Effector memory CD8-positive, alpha-beta T cell (primary cell): Measurements from ENCODE around the gene GABBR2.

Source experiments
- ATAC-seq: fragments of 150-1000 bp; cut with Tn5 transposase; replicated peaks from 2 replicates; pipeline ENCODE4 v1.10.0; 2021; ENCODE audit warnings: mild to moderate bottlenecking, moderate library complexity
- DNase-seq, 3 experiments: peaks; one replicate each; pipeline ENCODE4 v3.0.0; 2021
- H3K27ac Mint-ChIP-seq, 2 donors: one replicate each; pipeline ENCODE4 v1.8.0; 2022; ENCODE audit warnings: mild to moderate bottlenecking in 2 of 2, mixed read lengths in 2 of 2, moderate library complexity in 2 of 2
- H3K27me3 Mint-ChIP-seq, 2 donors: one replicate each; pipeline ENCODE4 v1.8.0; 2022; ENCODE audit warnings: mixed read lengths in 2 of 2
- H3K36me3 Mint-ChIP-seq: one replicate; pipeline ENCODE4 v1.8.0; 2022; ENCODE audit warnings: mild to moderate bottlenecking, moderate library complexity, mixed read lengths; ENCODE audit not compliant: insufficient read depth
- H3K4me1 Mint-ChIP-seq, 2 donors: one replicate each; pipeline ENCODE4 v1.8.0; 2022; ENCODE audit warnings: low read depth in 2 of 2, mixed read lengths in 2 of 2
- H3K4me3 Mint-ChIP-seq, 2 donors: one replicate each; pipeline ENCODE4 v1.8.0; 2022; ENCODE audit warnings: mild to moderate bottlenecking in 2 of 2, mixed read lengths in 2 of 2, moderate library complexity in 2 of 2
- H3K9me3 Mint-ChIP-seq, 2 donors: one replicate each; pipeline ENCODE4 v1.8.0; 2022; ENCODE audit warnings: mixed read lengths in 2 of 2

Gene GABBR2

GRCh38 chr9:98255578-98256296, 453.0 kb downstream of the GABBR2 start, which contains the start of gene TBC1D2:
Gene TBC1D2 (minus strand): TSS chr9:98255649. CDS start chr9:98255541, 108 bp downstream.
- Mint-ChIP-seq H3K27ac (peak within 1 kb of the TSS; percentile 91 to 96), H3K27me3 (no peaks in the 10 kb centered on the region), H3K36me3 (peaks cover 18% of the 10 kb centered on the region), H3K4me3 (peak within 1 kb of the TSS; percentile 93 to 97), H3K9me3 (no peaks in the 10 kb centered on the region), H3K4me1 (peaks cover 26 to 30% of the 10 kb centered on the region in 2 donors)
- DNase-seq (peak; percentile 97 to 98 (median 98)), ATAC-seq (peak; percentile 86)

- H3K9me3 Mint-ChIP-seq = no peaks in the 10 kb centered on the region
- DNase-seq (peak in 1 of 3 experiments; percentile 44), ATAC-seq (peak; percentile 26)
- no peaks in the 10 kb centered on the region for H3K27me3 Mint-ChIP-seq
- H3K4me3 Mint-ChIP-seq = peak overlapping the region; percentile 93 to 97
- peaks cover 18% of the 10 kb centered on the region for H3K36me3 Mint-ChIP-seq
- peak overlapping the region; percentile 91 to 96 for H3K27ac Mint-ChIP-seq
- peaks cover 26 to 31% of the 10 kb centered on the region in 2 donors for H3K4me1 Mint-ChIP-seq
These were observed 453.6 kb downstream of the GABBR2 start for GRCh38 chr9:98255061-98255577.

- Mint-ChIP-seq H3K27me3 (no peaks in the 10 kb centered on the region), H3K4me1 (peaks cover 26 to 36% of the 10 kb centered on the region in 2 donors), H3K9me3 (no peaks in the 10 kb centered on the region), H3K4me3 (peak overlapping the region; percentile 93 to 97), H3K27ac (peak overlapping the region in 1 of 2 donors; percentile 91), H3K36me3 (peaks cover 18% of the 10 kb centered on the region)
- ATAC-seq = no peak
- DNase-seq = no peak
These were observed 454.3 kb downstream of the GABBR2 start for GRCh38 chr9:98254228-98255060.

- H3K27ac Mint-ChIP-seq = peak overlapping the region in 1 of 2 donors; percentile 5
- H3K4me1 Mint-ChIP-seq = peaks cover 26 to 40% of the 10 kb centered on the region in 2 donors
- DNase-seq (no peak), ATAC-seq (no peak)
- H3K36me3 Mint-ChIP-seq = peaks cover 18% of the 10 kb centered on the region
- H3K9me3 Mint-ChIP-seq = no peaks in the 10 kb centered on the region
- H3K4me3 Mint-ChIP-seq = no peak overlapping the region
- H3K27me3 Mint-ChIP-seq = no peaks in the 10 kb centered on the region
These were observed 455.2 kb downstream of the GABBR2 start for GRCh38 chr9:98253565-98253964.

GRCh38 chr9:98251551-98251950, 457.2 kb downstream of the GABBR2 start:
- H3K36me3 Mint-ChIP-seq = peaks cover 9% of the 10 kb centered on the region
- peaks cover 22 to 37% of the 10 kb centered on the region in 2 donors for H3K4me1 Mint-ChIP-seq
- no peak overlapping the region for H3K4me3 Mint-ChIP-seq
- ATAC-seq (no peak), DNase-seq (no peak)
- no peaks in the 10 kb centered on the region for H3K9me3 Mint-ChIP-seq
- no peak overlapping the region for H3K27ac Mint-ChIP-seq
- no peaks in the 10 kb centered on the region for H3K27me3 Mint-ChIP-seq

GRCh38 chr9:98249771-98250170, 459.0 kb downstream of the GABBR2 start:
- Mint-ChIP-seq H3K36me3 (no peaks in the 10 kb centered on the region), H3K27ac (peak overlapping the region; percentile 9 to 17), H3K4me1 (peaks cover 17 to 31% of the 10 kb centered on the region in 2 donors), H3K9me3 (no peaks in the 10 kb centered on the region), H3K27me3 (no peaks in the 10 kb centered on the region), H3K4me3 (no peak overlapping the region)
- DNase-seq (no peak), ATAC-seq (no peak)

- no peaks in the 10 kb centered on the region for H3K27me3 Mint-ChIP-seq
- H3K36me3 Mint-ChIP-seq = no peaks in the 10 kb centered on the region
- no peaks in the 10 kb centered on the region for H3K9me3 Mint-ChIP-seq
- DNase-seq (no peak), ATAC-seq (no peak)
- H3K4me1 Mint-ChIP-seq = peaks cover 11 to 25% of the 10 kb centered on the region in 2 donors
- peak overlapping the region in 1 of 2 donors; percentile 79 for H3K27ac Mint-ChIP-seq
- no peak overlapping the region for H3K4me3 Mint-ChIP-seq
These were observed 459.8 kb downstream of the GABBR2 start for GRCh38 chr9:98248737-98249474.

- ATAC-seq (no peak), DNase-seq (no peak)
- Mint-ChIP-seq H3K4me1 (peaks cover 3 to 17% of the 10 kb centered on the region in 2 donors), H3K36me3 (peaks cover 5% of the 10 kb centered on the region), H3K27me3 (no peaks in the 10 kb centered on the region), H3K27ac (peak overlapping the region in 1 of 2 donors; percentile 79), H3K9me3 (no peaks in the 10 kb centered on the region), H3K4me3 (no peak overlapping the region)
These were observed 460.7 kb downstream of the GABBR2 start for GRCh38 chr9:98247831-98248657.

- H3K9me3 Mint-ChIP-seq = no peaks in the 10 kb centered on the region
- DNase-seq (no peak), ATAC-seq (no peak)
- H3K4me3 Mint-ChIP-seq = no peak overlapping the region
- H3K36me3 Mint-ChIP-seq = peaks cover 5% of the 10 kb centered on the region
- H3K4me1 Mint-ChIP-seq = peaks cover 0 to 2% of the 10 kb centered on the region in 2 donors
- H3K27ac Mint-ChIP-seq = peak overlapping the region in 1 of 2 donors; percentile 70
- no peaks in the 10 kb centered on the region for H3K27me3 Mint-ChIP-seq
These were observed 466.3 kb downstream of the GABBR2 start for GRCh38 chr9:98242426-98242825.

GRCh38 chr9:98241357-98242300, 467.1 kb downstream of the GABBR2 start:
- Mint-ChIP-seq H3K4me1 (peaks cover 0 to 2% of the 10 kb centered on the region in 2 donors), H3K9me3 (no peaks in the 10 kb centered on the region), H3K27ac (peak overlapping the region in 1 of 2 donors; percentile 70), H3K4me3 (no peak overlapping the region), H3K36me3 (peaks cover 5% of the 10 kb centered on the region), H3K27me3 (no peaks in the 10 kb centered on the region)
- no peak for DNase-seq
- ATAC-seq = no peak

GRCh38 chr9:98240475-98240874, 468.3 kb downstream of the GABBR2 start:
- Mint-ChIP-seq H3K27me3 (no peaks in the 10 kb centered on the region), H3K4me3 (no peak overlapping the region), H3K4me1 (peaks cover 0 to 2% of the 10 kb centered on the region in 2 donors), H3K36me3 (peaks cover 5% of the 10 kb centered on the region), H3K27ac (no peak overlapping the region), H3K9me3 (no peaks in the 10 kb centered on the region)
- no peak for DNase-seq
- ATAC-seq = no peak
